ENCODE data around the gene KCNK6.
A peak's percentile ranks its signal among the peaks of the same experiment; 100 is the strongest.

KCNK6 gene

GRCh38 chr19:38319421-38320258 is at the start of gene KCNK6:
Gene KCNK6 (plus strand): TSS chr19:38319845. CDS start chr19:38319951, 106 bp downstream.
- no peak for DNase-seq

GRCh38 chr19:38270587-38271167 is 49.0 kb upstream of the KCNK6 start:
- no peak for DNase-seq

- DNase-seq, result no peak
Observed at GRCh38 chr19:38273499-38273898, 46.1 kb upstream of the KCNK6 start.

GRCh38 chr19:38274739-38275138 is 44.9 kb upstream of the KCNK6 start:
- DNase-seq, result no peak

GRCh38 chr19:38276942-38277517 is 42.6 kb upstream of the KCNK6 start:
- DNase-seq, result no peak

- no peak for DNase-seq
Observed at GRCh38 chr19:38277549-38277948, 42.1 kb upstream of the KCNK6 start.

GRCh38 chr19:38277969-38278680 is 41.5 kb upstream of the KCNK6 start:
- peak; percentile 49 for DNase-seq

- no peak for DNase-seq
Observed at GRCh38 chr19:38278751-38279150, 40.9 kb upstream of the KCNK6 start.

GRCh38 chr19:38280030-38280921 is 39.4 kb upstream of the KCNK6 start:
- no peak for DNase-seq

- DNase-seq, result no peak
Observed at GRCh38 chr19:38281811-38282566, 37.7 kb upstream of the KCNK6 start.

GRCh38 chr19:38283271-38283670 is 36.4 kb upstream of the KCNK6 start:
- no peak for DNase-seq

GRCh38 chr19:38284422-38284821 is 35.2 kb upstream of the KCNK6 start:
- no peak for DNase-seq

GRCh38 chr19:38285567-38285966 is 34.1 kb upstream of the KCNK6 start:
- no peak for DNase-seq

- DNase-seq, result no peak
Observed at GRCh38 chr19:38287604-38288003, 32.0 kb upstream of the KCNK6 start.

GRCh38 chr19:38288123-38288855 is 31.4 kb upstream of the KCNK6 start:
- no peak for DNase-seq

GRCh38 chr19:38289955-38290354 is 29.7 kb upstream of the KCNK6 start:
- DNase-seq, result no peak

GRCh38 chr19:38290631-38291147 is 29.0 kb upstream of the KCNK6 start:
- DNase-seq, result peak; percentile 81

- DNase-seq, result no peak
Observed at GRCh38 chr19:38291855-38292254, 27.8 kb upstream of the KCNK6 start.

- DNase-seq, result no peak
Observed at GRCh38 chr19:38293281-38293680, 26.4 kb upstream of the KCNK6 start.

GRCh38 chr19:38294090-38294489 is 25.6 kb upstream of the KCNK6 start:
- DNase-seq, result no peak

Measured in fibroblast of skin of right quadriceps (primary cell).